GM11168 (cell line): Measurements from ENCODE around the gene POC1B.

Experiments
- in situ Hi-C: fragments of 300-500 bp; cut with MboI; formaldehyde crosslinking; loops from one replicate; pipeline ENCODE4 v1.12.0; 2022; ENCODE audit warnings: low sequenced_read_pairs; ENCODE audit not compliant: unreplicated experiment

POC1B gene

GRCh38 chr12:89472508-89472907, 53.3 kb downstream of the POC1B start:
- in situ Hi-C loops, result no loop called here

DNA sequence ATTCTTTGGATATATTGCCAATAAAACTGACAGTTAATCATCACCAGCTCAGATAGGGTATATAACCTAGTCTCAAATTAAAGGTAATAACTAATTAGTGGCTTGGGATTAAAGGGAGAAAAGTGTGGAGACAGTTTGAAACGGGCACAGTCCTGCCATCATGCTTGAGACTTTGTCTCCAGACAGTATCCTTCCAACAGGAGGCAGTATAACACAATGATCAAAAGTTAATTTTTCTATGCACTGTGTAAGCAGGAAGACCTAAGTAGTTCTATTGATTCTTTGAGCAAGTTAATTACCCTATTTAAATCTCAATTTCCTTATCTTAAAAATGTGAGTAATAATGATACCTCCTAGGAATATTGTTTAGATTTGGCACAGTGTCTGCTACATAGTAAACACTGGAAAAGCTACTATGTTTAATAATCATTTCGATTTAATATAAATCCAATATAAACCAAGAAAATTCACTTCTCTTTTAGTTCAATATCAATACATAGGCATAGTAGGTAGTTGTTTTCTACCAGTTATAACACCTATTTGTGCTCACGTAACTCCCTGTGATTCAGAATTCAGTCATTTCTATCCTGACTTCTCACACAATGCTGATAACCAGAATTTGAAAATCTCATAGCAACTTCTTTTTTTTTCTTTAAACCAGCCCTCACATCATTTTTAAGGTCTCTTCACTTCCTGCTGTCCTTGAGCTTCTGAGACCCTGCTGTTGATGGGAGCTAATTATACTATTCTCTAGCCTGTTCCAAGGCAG, 54.9 kb downstream of the POC1B start:
- in situ Hi-C loops, result no loop called here

- in situ Hi-C loops, result no loop called here
These were observed 56.5 kb downstream of the POC1B start for GRCh38 chr12:89469361-89469760.

- in situ Hi-C loops, result no loop called here
These were observed 57.1 kb downstream of the POC1B start for GRCh38 chr12:89468648-89469326.

DNA sequence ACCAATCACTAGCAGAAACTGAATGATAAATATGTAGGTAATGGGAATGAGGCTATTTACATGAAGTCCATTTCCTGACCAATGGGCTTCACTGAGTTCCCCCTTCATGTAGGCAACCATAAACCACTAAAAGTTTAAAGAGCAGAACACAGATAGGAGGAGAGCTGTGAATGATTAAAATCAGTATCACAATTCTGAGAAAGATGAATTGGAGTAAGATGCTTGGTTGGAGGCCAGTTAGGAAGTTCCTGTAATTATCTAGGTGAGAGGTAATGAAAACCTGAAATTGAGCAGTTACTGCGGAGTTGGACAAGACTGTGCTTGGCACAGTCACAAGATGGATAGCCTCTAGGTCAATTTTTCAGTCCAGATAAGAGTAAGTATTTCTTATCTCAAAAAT, 57.8 kb downstream of the POC1B start:
- in situ Hi-C loops, result no loop called here

DNA sequence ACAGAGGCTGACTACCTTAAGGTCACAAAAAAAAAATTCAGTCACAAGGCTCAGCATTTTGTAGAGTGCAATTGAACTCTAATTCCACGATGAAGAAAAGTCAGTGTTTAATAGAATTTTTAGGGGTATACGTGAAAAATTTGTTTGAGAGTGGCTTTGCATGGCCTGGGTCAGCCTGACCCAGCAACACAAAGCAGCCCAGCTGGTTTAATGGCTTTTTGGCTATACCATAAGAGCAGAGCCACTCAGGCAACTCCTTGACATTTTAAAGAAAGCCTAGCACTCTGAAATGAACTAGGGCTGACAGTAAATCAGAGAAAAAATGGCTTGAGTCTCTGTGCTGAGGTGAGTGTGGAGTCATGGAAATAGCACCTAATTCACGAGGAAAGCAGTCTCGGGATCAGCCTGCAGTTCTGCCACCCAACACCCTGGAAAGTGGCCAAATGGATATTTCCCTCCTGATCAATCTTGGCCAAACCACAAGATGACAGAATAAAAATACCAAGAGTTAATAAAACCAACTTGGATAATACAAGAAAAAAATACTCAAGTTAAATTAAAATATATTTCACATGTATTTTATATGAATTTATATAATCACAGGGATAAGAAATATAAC, 60.8 kb downstream of the POC1B start:
- in situ Hi-C loops, result no loop called here

GRCh38 chr12:89461649-89462612, 63.9 kb downstream of the POC1B start:
- in situ Hi-C loops, result no loop called here

DNA sequence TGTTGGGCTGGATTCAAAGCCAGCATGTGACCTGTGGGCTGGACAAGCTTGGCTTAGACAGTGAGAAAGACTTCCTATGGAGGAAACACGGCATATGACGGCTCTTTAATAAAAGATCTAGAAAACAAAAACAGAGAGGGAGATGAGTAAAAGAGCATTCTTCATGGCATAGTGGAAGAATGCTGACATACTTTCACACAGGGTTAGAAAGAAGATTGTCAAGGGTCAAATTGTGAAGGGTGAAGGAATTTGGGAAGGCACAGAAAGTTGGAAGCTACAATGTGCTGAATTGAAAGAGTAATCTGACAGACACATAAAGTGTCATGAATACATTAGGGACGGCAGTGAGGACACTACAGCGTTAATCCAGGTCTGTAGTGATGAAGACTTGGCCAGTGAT, 64.7 kb downstream of the POC1B start:
- in situ Hi-C loops, result no loop called here

DNA sequence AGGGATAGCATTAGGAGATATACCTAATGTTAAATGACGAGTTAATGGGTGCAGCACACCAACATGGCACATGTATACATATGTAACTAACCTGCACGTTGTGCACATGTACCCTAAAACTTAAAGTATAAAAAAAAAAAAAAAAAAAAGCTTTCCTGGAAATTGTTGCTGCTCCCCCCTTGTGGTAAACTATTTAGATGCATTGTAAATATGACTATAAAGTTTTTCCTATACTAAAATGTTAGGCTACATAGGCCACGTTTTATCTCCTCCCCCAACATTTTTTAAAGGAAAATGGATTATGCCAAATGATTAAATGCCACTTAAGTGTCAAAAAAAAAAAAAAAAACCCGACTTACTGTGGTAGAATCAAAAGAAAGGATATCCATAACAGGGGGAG, 66.6 kb downstream of the POC1B start:
- in situ Hi-C loops, result loop anchor here (10.0 kb wide), 1 partner anchor 444 kb away; no protein-coding TSS in a partner anchor

DNA sequence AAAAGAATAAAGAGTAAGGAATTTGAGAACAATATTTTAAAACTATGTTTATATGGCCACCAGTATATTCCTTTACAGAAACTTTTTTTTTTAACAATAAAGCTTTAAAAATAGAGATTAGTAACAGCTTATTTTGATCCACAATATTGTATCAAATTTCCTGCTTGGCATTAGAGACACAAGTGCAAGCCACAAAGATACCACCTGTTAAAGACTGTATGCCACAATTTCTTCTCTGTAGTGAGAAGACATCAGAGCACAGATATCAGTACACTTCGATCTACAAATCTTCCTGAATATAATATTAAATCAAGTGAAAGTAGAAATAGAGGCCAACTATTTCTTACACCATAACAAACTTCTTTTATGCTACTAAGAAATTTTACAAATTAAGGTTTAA, 69.3 kb downstream of the POC1B start:
- in situ Hi-C loops, result loop anchor here (10.0 kb wide), 1 partner anchor 442 kb away; no protein-coding TSS in a partner anchor

GRCh38 chr12:89454080-89454848, 71.6 kb downstream of the POC1B start:
- in situ Hi-C loops, result loop anchor here (10.0 kb wide), 1 partner anchor 439 kb away; no protein-coding TSS in a partner anchor

DNA sequence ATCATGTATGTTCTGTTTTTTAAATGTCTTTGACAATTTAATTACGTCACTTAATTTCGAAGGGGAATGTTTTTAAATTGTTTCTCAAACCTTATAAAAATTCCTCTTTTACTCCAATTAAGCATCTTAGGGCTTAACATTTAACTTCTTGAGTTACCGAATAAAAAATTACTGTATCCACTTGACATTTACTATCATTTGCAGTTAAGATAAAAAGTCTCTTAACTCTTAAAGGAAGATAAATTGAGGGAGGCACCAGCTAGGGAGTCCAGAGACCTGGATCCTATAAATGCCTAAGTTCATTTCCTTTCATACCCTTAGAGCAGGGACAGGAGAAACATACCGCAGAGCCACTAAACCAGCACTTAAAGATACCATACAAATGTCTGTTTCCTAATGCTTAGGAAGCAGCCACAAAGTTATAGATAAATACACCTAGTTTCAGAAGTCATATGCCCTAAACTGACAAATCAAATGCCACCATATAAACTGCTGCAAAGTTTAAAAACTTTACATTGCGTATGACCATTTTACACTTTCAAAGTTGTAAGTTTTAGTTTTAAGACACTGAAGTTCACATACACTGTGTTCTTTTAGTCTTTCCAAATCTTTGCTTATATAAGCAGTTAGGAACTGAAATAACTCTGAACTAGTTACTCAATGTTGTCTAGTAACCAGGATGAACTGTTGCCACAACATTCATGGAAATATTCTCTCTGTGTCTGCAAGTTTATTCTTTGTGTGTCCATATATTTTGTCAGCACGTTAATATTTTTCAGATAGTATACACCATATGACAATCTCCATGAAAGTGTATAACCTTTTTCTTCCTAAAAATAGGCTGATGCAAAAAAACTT, 72.5 kb downstream of the POC1B start:
- in situ Hi-C loops, result loop anchor here (10.0 kb wide), 1 partner anchor 439 kb away; no protein-coding TSS in a partner anchor

DNA sequence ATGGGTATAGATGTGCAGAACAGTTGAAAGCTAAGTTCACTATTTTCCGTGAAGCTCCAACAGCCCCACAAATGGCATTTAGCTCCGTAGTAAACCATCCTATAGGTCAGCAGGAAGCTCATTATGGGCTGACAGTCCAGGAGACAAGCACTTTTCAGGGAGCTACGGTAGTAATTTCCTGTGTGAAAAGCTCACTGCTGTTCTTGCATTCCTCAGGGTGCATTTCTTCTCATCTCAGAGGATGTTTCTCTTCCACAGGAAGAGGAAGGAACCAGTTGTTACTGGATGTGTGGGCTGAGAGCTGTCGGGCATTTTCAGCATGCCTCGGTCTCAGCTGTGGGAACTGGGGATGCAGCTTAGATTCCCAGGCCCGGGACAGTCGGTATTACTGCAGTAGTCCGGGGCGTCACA, 74.0 kb downstream of the POC1B start:
- in situ Hi-C loops, result loop anchor here (10.0 kb wide), 1 partner anchor 437 kb away; no protein-coding TSS in a partner anchor

DNA sequence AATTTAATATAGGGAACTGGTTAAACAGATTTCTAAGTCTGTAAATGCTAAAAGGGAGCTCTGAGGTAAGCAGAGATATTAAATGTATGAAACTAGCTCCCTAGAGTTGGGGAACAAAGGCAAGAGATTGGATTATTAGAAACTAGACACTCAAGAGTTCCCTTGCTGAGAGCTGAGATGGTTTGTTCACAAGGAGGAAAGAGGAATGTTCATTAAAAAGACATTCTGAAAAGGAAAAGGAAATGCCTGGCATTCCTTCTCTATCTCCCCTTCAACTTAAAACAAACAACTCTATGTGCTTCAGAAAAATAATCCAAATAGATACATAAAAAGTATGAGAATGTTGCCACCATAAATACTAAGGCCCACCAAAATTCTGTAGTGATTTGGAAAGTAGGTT, 74.9 kb downstream of the POC1B start:
- in situ Hi-C loops, result loop anchor here (10.0 kb wide), 1 partner anchor 436 kb away; no protein-coding TSS in a partner anchor

DNA sequence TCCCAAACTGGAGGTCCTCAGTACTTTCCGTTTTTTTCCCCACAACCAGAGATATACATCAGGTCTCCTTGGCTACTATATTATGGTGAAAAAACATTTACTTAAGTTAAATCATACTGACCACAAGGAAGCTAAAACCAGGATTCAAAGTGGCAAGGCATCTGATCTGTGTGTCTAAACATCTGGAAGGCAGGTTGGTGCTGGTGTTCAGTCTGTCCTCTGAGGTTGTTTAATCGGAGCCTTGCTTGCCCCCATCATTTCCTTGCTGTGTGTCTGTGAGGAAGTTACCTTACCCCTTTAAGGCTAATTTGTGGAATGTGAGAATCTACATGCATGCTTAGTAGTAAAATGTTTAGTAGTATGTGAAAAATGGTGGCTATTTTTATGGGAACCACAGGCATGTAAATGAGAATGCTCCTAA, 76.9 kb downstream of the POC1B start:
- in situ Hi-C loops, result no loop called here

DNA sequence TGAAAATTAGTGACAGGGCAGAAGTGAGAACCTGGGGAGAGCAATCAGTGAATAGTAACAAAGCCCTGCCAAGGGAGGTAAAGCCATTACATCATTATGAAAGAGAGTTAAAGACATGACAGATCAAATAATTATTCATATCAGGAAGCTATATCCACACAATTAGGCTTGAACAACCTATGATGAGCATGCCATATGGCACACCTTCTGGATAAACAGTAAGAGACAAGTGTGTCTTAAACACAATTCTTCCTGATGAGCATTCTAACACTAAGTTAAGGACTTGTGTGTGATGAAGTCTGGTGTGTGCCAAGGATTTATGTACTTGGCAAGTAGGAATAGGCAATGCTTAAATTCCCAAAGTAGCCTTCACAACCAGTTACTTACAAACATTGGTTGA, 77.3 kb downstream of the POC1B start:
- in situ Hi-C loops, result no loop called here

DNA sequence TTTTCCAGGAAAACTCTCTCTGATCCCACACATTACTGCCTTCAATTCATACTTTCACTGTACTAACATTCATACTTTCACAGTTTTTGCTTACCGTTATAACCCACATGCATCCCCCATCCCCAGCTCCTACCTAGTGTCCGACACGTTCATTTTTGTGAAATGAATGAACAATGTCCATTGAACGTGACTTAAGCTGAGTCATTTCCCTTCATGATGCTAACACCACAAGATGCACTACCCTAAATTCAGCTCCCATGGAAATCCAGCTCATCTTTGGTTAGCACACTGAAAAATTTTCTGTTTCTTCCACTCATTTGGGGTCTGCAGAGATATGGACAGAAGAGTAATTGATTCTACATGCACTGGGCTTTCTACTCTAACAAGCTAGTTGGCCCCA, 85.9 kb downstream of the POC1B start:
- in situ Hi-C loops, result no loop called here

DNA sequence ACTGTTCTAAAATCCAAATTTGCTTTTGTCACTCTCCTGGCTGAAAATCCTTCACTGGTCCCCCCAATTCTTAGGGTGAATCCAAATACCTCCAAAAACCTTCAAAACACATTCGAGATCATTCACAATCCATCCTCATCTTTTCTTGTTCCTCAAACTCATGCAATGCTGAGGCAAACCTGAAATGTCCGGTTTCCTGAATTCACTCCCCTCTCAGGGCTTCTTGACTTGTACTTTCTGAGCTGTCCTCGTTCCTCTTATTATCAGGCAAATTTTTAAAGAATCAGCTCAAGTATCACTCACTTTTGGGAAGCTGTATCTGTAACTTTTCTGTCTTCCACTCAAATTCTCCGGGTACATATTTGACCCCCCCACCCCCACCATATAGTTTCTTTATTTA, 88.6 kb downstream of the POC1B start:
- in situ Hi-C loops, result no loop called here
